Choroid plexus epithelial cell (primary cell): ENCODE data around the gene FAAP24.
"Not testable (repeated sequence)": the region's sequence is repeated elsewhere in the genome, so short reads cannot be mapped to it uniquely, and the experiment has no call there.

ENCODE experiments used
- DNase-seq: peaks from one replicate; pipeline ENCODE4 v3.0.0-alpha.2; 2010; ENCODE audit warnings: low read depth
- H3K4me3 ChIP-seq: 2 replicates; pipeline ENCODE4 v1.5.1; 2011; ENCODE audit warnings: low read depth, mild to moderate bottlenecking, control low read depth, low read length, moderate library complexity
- TF ChIP-seq, protein P1 (sequence below): conservative IDR thresholded peaks from 2 replicates; pipeline ENCODE4 v1.5.1; 2011; ENCODE audit warnings: low read depth, mild to moderate bottlenecking, control low read depth, inconsistent platforms, low read length, moderate library complexity

The FAAP24 gene

GRCh38 chr19:33024398-33024797 lies 52.4 kb downstream of the FAAP24 start:
- TF ChIP-seq, protein P1, sequence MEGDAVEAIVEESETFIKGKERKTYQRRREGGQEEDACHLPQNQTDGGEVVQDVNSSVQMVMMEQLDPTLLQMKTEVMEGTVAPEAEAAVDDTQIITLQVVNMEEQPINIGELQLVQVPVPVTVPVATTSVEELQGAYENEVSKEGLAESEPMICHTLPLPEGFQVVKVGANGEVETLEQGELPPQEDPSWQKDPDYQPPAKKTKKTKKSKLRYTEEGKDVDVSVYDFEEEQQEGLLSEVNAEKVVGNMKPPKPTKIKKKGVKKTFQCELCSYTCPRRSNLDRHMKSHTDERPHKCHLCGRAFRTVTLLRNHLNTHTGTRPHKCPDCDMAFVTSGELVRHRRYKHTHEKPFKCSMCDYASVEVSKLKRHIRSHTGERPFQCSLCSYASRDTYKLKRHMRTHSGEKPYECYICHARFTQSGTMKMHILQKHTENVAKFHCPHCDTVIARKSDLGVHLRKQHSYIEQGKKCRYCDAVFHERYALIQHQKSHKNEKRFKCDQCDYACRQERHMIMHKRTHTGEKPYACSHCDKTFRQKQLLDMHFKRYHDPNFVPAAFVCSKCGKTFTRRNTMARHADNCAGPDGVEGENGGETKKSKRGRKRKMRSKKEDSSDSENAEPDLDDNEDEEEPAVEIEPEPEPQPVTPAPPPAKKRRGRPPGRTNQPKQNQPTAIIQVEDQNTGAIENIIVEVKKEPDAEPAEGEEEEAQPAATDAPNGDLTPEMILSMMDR = no peak
- no peak overlapping the region for H3K4me3 ChIP-seq
- no peak for DNase-seq

GRCh38 chr19:33025468-33026238 lies 53.6 kb downstream of the FAAP24 start:
- DNase-seq, H3K4me3 ChIP-seq: not testable (repeated sequence)

- H3K4me3 ChIP-seq, DNase-seq: not testable (repeated sequence)
Measured at GRCh38 chr19:33026602-33027001, 54.6 kb downstream of the FAAP24 start.
